HCT116 (cell line): ENCODE results near the gene UQCR11. TPM values are rescaled to one million over a fixed set of nuclear protein-coding genes. Genes with fewer than 3 reads are reported as not detected.
"Not testable (repeated sequence)": the region's sequence is repeated elsewhere in the genome, so short reads cannot be mapped to it uniquely, and the experiment has no call there.

ENCODE experiments used
- ATAC-seq: fragments of 200-7000 bp; cut with Tn5 transposase; 2 replicates; pipeline ENCODE4 v1.9.1; 2020; ENCODE audit warnings: mild to moderate bottlenecking, moderate library complexity
- BruUV-seq: library from RNA; stranded (reverse); fragments of 400-500 nt; replicated peaks from 2 replicates; lab custom pipeline; 2021; lab: Mats Ljungman, UMichigan
- CTCF ChIA-PET: fragments of 300-600 bp; sonication (Branson Sonifier 250); formaldehyde crosslinking; loops from one replicate; lab custom pipeline; 2021; ENCODE audit warnings: antibody characterized with exemption; lab: Charles Lee
- POLR2A ChIA-PET: fragments of 300-600, 350-600 bp; sonication (Branson Sonifier 250); formaldehyde crosslinking; loops from one replicate; lab custom pipeline; 2021; ENCODE audit warnings: antibody characterized with exemption; lab: Charles Lee
- RAD21 ChIA-PET, 2 experiments: fragments of 300-600 bp; sonication (Branson Sonifier 250); formaldehyde crosslinking; loops; one replicate each; lab custom pipeline; 2023; ENCODE audit warnings: low total read pairs in 2 of 2; ENCODE audit not compliant: uncharacterized antibody in 2 of 2, unreplicated experiment in 2 of 2, low non-redundant PET in 1 of 2; lab: Charles Lee
- DNase-seq: peaks from one replicate; pipeline ENCODE4 v3.0.0-alpha.2; 2010; ENCODE audit warnings: low read depth, low spot score
- H2AFZ ChIP-seq: fragments of 200-600 bp; shearing (Covaris generic), sonication (generic); 2 replicates; pipeline ENCODE4 v1.6.1; 2017; ENCODE audit warnings: low read depth, mixed run types, mixed read lengths, antibody characterized with exemption, low read length; ENCODE audit not compliant: poor library complexity, severe bottlenecking
- H3K27ac ChIP-seq: 2 replicates; pipeline ENCODE4 v1.5.1; 2012; ENCODE audit warnings: low read depth, low read length
- H3K27me3 ChIP-seq: fragments of 200-600 bp; sonication (generic); 2 replicates; pipeline ENCODE4 v1.6.1; 2016; ENCODE audit warnings: mixed run types, low read length, mixed read lengths; ENCODE audit not compliant: insufficient read depth
- H3K36me3 ChIP-seq, 2 experiments: fragments of 200-500 bp in 1 of 2; fragments of 200-600 bp in 1 of 2; sonication (Bioruptor generic) in 1 of 2; sonication (generic) in 1 of 2; 2 replicates each; pipeline versions ENCODE4 v1.5.1 to v1.6.1; 2014 to 2016; ENCODE audit warnings: low read length in 2 of 2, inconsistent platforms in 1 of 2, mixed read lengths in 1 of 2, mixed run types in 1 of 2; ENCODE audit not compliant: insufficient read depth in 2 of 2, control insufficient read depth in 1 of 2
- H3K4me1 ChIP-seq, 2 experiments: fragments of 200-600 bp in 1 of 2; sonication (generic) in 1 of 2; 2 replicates each; pipeline versions ENCODE4 v1.5.1 to v1.6.1; 2012 to 2017; ENCODE audit warnings: low read length in 2 of 2, inconsistent platforms in 1 of 2, mild to moderate bottlenecking in 1 of 2, mixed read lengths in 1 of 2, mixed run types in 1 of 2, moderate library complexity in 1 of 2; ENCODE audit not compliant: insufficient read depth in 2 of 2, control insufficient read depth in 1 of 2
- H3K4me2 ChIP-seq: fragments of 200-600 bp; sonication (generic); 2 replicates; pipeline ENCODE4 v1.6.1; 2017; ENCODE audit warnings: mixed run types, low read length, mixed read lengths
- H3K4me3 ChIP-seq, 2 experiments: fragments of 200-600 bp in 1 of 2; sonication (generic) in 1 of 2; replicated peaks in 1 of 2; 2 replicates each; pipeline ENCODE4 v1.5.1; 2011 to 2016; ENCODE audit warnings: low read length in 2 of 2, control low read depth in 1 of 2, low read depth in 1 of 2, mild to moderate bottlenecking in 1 of 2, mixed read lengths in 1 of 2, mixed run types in 1 of 2
- H3K79me2 ChIP-seq: fragments of 200-600 bp; sonication (generic); 2 replicates; pipeline ENCODE4 v1.6.1; 2017; ENCODE audit warnings: mild to moderate bottlenecking, mixed run types, low read length, moderate library complexity, mixed read lengths; ENCODE audit not compliant: insufficient read depth
- H3K9ac ChIP-seq: fragments of 200-600 bp; sonication (generic); 2 replicates; pipeline ENCODE4 v1.6.1; 2016; ENCODE audit warnings: low read length, mixed read lengths
- H3K9me2 ChIP-seq: fragments of 200-600 bp; sonication (generic), shearing (Covaris generic); 2 replicates; pipeline ENCODE4 v1.6.1; 2017; ENCODE audit warnings: mixed run types, mild to moderate bottlenecking, moderate library complexity; ENCODE audit not compliant: insufficient read depth
- H3K9me3 ChIP-seq, 2 experiments: fragments of 200-500 bp in 1 of 2; fragments of 200-600 bp in 1 of 2; sonication (Bioruptor generic) in 1 of 2; sonication (generic) in 1 of 2; 2 replicates each; pipeline ENCODE4 v1.6.1; 2014 to 2017; ENCODE audit warnings: low read length in 2 of 2, mixed read lengths in 2 of 2, inconsistent platforms in 1 of 2, low read depth in 1 of 2, mild to moderate bottlenecking in 1 of 2, mixed run types in 1 of 2, moderate library complexity in 1 of 2; ENCODE audit not compliant: control insufficient read depth in 1 of 2, insufficient read depth in 1 of 2
- H4K20me1 ChIP-seq: fragments of 200-600 bp; sonication (generic), shearing (Covaris generic); 2 replicates; pipeline ENCODE4 v1.6.1; 2017; ENCODE audit warnings: mixed run types, mild to moderate bottlenecking, moderate library complexity; ENCODE audit not compliant: insufficient read depth
- ATF3 ChIP-seq: IDR thresholded peaks from 2 replicates; pipeline ENCODE4 v1.6.1; 2012
- CTCF ChIP-seq, 3 experiments: fragments of 200-600 bp in 1 of 3; sonication (generic) in 1 of 3; IDR thresholded peaks in 2 of 3; conservative IDR thresholded peaks in 1 of 3; 2 replicates each; pipeline ENCODE4 v1.5.1; 2012 to 2017; ENCODE audit warnings: low read depth in 2 of 3, low read length in 2 of 3, antibody characterized with exemption in 1 of 3, borderline replicate concordance in 1 of 3, control low read depth in 1 of 3, mild to moderate bottlenecking in 1 of 3, mixed read lengths in 1 of 3, mixed run types in 1 of 3, moderate library complexity in 1 of 3; ENCODE audit not compliant: insufficient read depth in 1 of 3
- EGR1 ChIP-seq: IDR thresholded peaks from 2 replicates; pipeline ENCODE4 v1.6.1; 2012; ENCODE audit warnings: low read depth
- ELF1 ChIP-seq: IDR thresholded peaks from 2 replicates; pipeline ENCODE4 v1.6.1; 2012; ENCODE audit warnings: low read depth, borderline replicate concordance
- EZH2phosphoT487 ChIP-seq: fragments of 200-600 bp; IDR thresholded peaks from 2 replicates; pipeline ENCODE4 v1.6.1; 2018; ENCODE audit warnings: antibody characterized with exemption, borderline replicate concordance
- JUND ChIP-seq: IDR thresholded peaks from 2 replicates; pipeline ENCODE4 v1.6.1; 2012
- POLR2A ChIP-seq: IDR thresholded peaks from 2 replicates; pipeline ENCODE4 v1.7.0; 2011; ENCODE audit warnings: borderline replicate concordance; ENCODE audit not compliant: insufficient read depth, insufficient read length; ENCODE audit errors: extremely low read depth
- POLR2AphosphoS5 ChIP-seq: IDR thresholded peaks from 2 replicates; pipeline ENCODE4 v1.6.1; 2011; ENCODE audit warnings: mild to moderate bottlenecking, low read depth, low read length, moderate library complexity
- RAD21 ChIP-seq: IDR thresholded peaks from 2 replicates; pipeline ENCODE4 v1.6.1; 2012; ENCODE audit warnings: low read depth, mild to moderate bottlenecking
- SRF ChIP-seq: IDR thresholded peaks from 2 replicates; pipeline ENCODE4 v1.6.1; 2012; ENCODE audit warnings: low read depth
- ZFX ChIP-seq: fragments of 450-650 bp; IDR thresholded peaks from 2 replicates; pipeline ENCODE4 v1.6.1; 2017
- ZNF274 ChIP-seq: fragments of 200-500 bp; sonication (Bioruptor generic); IDR thresholded peaks from 2 replicates; pipeline ENCODE4 v1.6.1; 2014; ENCODE audit warnings: mild to moderate bottlenecking, low read depth, low read length, inconsistent platforms
- intact Hi-C: fragments of 100-400 bp; cut with micrococcal nuclease; formaldehyde crosslinking; loops from 2 replicates; pipeline ENCODE4 v1.10.0; 2022
- total RNA-seq: library from RNA; stranded (reverse); gene quantifications from one replicate; pipeline ENCODE4 v1.2.1, GENCODE V29; 2021; ENCODE audit not compliant: unreplicated experiment
- TF ChIP-seq, protein P1 (sequence below): IDR thresholded peaks from 2 replicates; pipeline ENCODE4 v1.6.1; 2012

UQCR11 gene
- total RNA-seq, 1 experiment from 2014 or later: 303 TPM

- no TSS peak for BruUV-seq
- TF ChIP-seq ATF3 (no peak), POLR2A (no peak), JUND (no peak), EZH2phosphoT487 (no peak), ELF1 (no peak), CTCF (IDR thresholded peaks at IDR 0.05 in 2 of 3, conservative IDR thresholded peaks at IDR 0.05 in 1 of 3; ENCODE audit: borderline replicate concordance in 1 of 3, insufficient read depth in 1 of 3, low read depth in 2 of 3, low read length in 2 of 3) (no peak), ZFX (no peak), ZNF274 (no peak), RAD21 (no peak), SRF (no peak), POLR2AphosphoS5 (no peak), EGR1 (no peak)
- TF ChIP-seq, protein P1, sequence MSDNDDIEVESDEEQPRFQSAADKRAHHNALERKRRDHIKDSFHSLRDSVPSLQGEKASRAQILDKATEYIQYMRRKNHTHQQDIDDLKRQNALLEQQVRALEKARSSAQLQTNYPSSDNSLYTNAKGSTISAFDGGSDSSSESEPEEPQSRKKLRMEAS: no peak
- no peaks in the 10 kb centered on the region for H3K9me3 ChIP-seq
- no peaks in the 10 kb centered on the region for H3K4me1 ChIP-seq
- no peak overlapping the region for H2AFZ ChIP-seq
- H3K9me2 ChIP-seq: no peaks in the 10 kb centered on the region
- POLR2A ChIA-PET: no interaction called here
- ATAC-seq: no peak
- no peak overlapping the region for H3K27ac ChIP-seq
- no peaks in the 10 kb centered on the region for H4K20me1 ChIP-seq
- H3K36me3 ChIP-seq: peaks cover 22 to 38% of the 10 kb centered on the region in 2 experiments
- DNase-seq: no peak
- intact Hi-C loops: no loop called here
- no peak overlapping the region for H3K4me2 ChIP-seq
- H3K79me2 ChIP-seq: peaks cover 83% of the 10 kb centered on the region
- CTCF ChIA-PET: no interaction called here
- RAD21 ChIA-PET: no interaction called here
- no peak overlapping the region for H3K9ac ChIP-seq
- H3K27me3 ChIP-seq: no peaks in the 10 kb centered on the region
- H3K4me3 ChIP-seq: no peak overlapping the region
These were observed 38.8 kb upstream of the UQCR11 start for GRCh38 chr19:1644070-1644469.

DNA sequence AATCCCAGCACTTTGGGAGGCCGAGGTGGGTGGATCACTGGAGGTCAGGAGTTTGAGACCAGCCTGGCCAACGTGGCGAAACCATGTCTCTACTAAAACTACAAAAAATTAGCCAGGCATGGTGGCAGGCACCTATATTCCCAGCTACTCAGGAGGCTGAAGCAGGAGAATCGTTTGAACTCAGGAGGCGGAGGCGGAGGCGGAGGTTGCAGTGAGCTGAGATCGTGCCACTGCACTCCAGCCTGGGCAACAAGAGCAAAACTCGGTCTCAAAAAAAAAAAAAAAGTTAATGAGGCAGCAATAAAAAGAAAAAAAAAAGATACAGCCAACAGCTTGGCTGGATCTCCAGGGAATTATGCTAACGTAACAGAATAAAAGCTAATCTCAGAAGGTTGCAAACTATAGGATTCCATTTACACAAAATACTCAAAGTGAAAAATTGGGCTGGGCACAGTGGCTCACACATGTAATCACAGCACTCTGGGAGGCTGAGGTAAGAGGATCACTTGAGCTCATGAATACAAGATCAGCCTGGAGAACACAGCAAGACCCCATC lies 35.7 kb upstream of the UQCR11 start:
- POLR2A ChIA-PET, ATAC-seq, CTCF ChIA-PET, H4K20me1 ChIP-seq, H3K27me3 ChIP-seq, BruUV-seq, H3K4me3 ChIP-seq, H3K9me2 ChIP-seq, H3K9ac ChIP-seq, H3K9me3 ChIP-seq, H3K4me2 ChIP-seq, RAD21 ChIA-PET, intact Hi-C loops, H3K27ac ChIP-seq, H2AFZ ChIP-seq, H3K4me1 ChIP-seq, DNase-seq: not testable (repeated sequence)
- peaks cover 29 to 46% of the 10 kb centered on the region in 2 experiments for H3K36me3 ChIP-seq
- H3K79me2 ChIP-seq: peaks cover 88% of the 10 kb centered on the region
